Colonic mucosa (tissue), 4 donors: ENCODE data around the gene CAPG. TPM values are rescaled to one million over a fixed set of nuclear protein-coding genes. Genes with fewer than 3 reads are reported as not detected.

Experiments
- DNase-seq: peaks from one replicate; pipeline ENCODE4 v3.0.0-alpha.2; 2020
- H3K27ac ChIP-seq: fragments of 200-600 bp; one replicate; pipeline ENCODE4 v1.8.0; 2021
- H3K27me3 ChIP-seq: fragments of 200-600 bp; one replicate; pipeline ENCODE4 v1.8.0; 2021
- H3K36me3 ChIP-seq: fragments of 200-600 bp; one replicate; pipeline ENCODE4 v1.8.0; 2021
- H3K4me1 ChIP-seq: fragments of 200-600 bp; one replicate; pipeline ENCODE4 v1.8.0; 2021; ENCODE audit warnings: mild to moderate bottlenecking
- H3K4me3 ChIP-seq: fragments of 200-600 bp; one replicate; pipeline ENCODE4 v1.8.0; 2021
- H3K9ac ChIP-seq, 2 donors: one replicate each; pipeline ENCODE4 v1.7.0; 2013; ENCODE audit warnings: control low read depth in 2 of 2, low read depth in 2 of 2, low read length in 2 of 2
- H3K9me3 ChIP-seq: fragments of 200-600 bp; one replicate; pipeline ENCODE4 v1.8.0; 2021
- intact Hi-C: fragments of 100-400 bp; cut with DNase I; formaldehyde crosslinking; loops from one replicate; pipeline ENCODE4 v1.14.1; 2022
- total RNA-seq, 2 donors: library from RNA; stranded (reverse); fragmentation: NEBNext Ultra II Directional in 1 of 2; extraction: Animal tissue kit (Norgen Biotek cat#: 25700) in 1 of 2; gene quantifications; one replicate each; pipeline ENCODE4 v1.2.1, GENCODE V29; 2021
- TF ChIP-seq, protein P1 (sequence below): fragments of 200-600 bp; IDR thresholded peaks from one replicate; pipeline ENCODE4 v1.8.0; 2022; ENCODE audit warnings: antibody characterized with exemption, mild to moderate bottlenecking
- donor health status: healthy.
- donor health status: DM: no; HTN: no; CAD: no.
- donor health status: DM: no; HTN: no; CAD: no.

The CAPG gene
- total RNA-seq, 2 donors from 2014 or later: 102 to 105 TPM

DNA sequence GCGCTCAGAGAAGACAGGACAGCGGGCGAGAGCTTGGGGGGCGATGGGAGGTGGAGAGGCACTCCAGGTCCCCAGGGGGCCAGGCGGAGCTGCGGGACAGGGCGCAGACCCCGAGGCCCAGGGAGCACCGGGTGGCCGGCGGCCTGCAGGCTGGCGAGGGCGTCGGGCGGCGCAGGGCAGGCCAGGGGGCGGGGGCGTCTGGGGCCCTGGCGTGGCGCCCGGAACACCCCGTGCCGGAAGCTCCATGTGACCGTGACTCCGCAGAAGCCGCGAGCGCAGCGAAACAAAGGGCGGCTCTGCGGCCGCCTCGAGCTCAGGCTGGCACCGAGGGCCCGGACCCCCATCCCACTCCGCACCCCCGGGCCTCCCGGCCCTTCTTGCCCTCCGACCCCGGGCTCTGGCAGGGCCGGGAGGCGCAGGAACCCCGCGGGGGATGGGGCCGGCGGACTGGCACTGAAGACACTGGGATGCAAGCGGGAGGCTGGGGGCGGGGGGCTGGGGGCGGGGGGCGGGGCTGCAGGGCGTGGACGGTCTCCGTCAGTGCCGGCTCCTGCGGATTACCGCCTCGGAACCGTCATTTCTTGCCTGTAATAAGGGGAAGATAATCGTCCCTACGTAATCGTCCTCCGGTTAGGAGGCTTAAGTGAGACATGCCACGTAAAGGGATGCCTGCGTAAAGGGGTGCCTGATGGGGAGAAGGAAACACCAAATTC, 27.5 kb upstream of the CAPG start:
- peak; percentile 79 for DNase-seq
- peak overlapping the region; percentile 79 for H3K27ac ChIP-seq
- no peaks in the 10 kb centered on the region for H3K27me3 ChIP-seq
- intact Hi-C loops: no loop called here
- H3K9ac ChIP-seq: peak overlapping the region; percentile 63 to 74
- peak overlapping the region; percentile 37 for H3K4me3 ChIP-seq
- no peaks in the 10 kb centered on the region for H3K9me3 ChIP-seq
- no peaks in the 10 kb centered on the region for H3K36me3 ChIP-seq
- TF ChIP-seq, protein P1, sequence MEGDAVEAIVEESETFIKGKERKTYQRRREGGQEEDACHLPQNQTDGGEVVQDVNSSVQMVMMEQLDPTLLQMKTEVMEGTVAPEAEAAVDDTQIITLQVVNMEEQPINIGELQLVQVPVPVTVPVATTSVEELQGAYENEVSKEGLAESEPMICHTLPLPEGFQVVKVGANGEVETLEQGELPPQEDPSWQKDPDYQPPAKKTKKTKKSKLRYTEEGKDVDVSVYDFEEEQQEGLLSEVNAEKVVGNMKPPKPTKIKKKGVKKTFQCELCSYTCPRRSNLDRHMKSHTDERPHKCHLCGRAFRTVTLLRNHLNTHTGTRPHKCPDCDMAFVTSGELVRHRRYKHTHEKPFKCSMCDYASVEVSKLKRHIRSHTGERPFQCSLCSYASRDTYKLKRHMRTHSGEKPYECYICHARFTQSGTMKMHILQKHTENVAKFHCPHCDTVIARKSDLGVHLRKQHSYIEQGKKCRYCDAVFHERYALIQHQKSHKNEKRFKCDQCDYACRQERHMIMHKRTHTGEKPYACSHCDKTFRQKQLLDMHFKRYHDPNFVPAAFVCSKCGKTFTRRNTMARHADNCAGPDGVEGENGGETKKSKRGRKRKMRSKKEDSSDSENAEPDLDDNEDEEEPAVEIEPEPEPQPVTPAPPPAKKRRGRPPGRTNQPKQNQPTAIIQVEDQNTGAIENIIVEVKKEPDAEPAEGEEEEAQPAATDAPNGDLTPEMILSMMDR: no peak
- H3K4me1 ChIP-seq: peaks cover 14% of the 10 kb centered on the region

DNA sequence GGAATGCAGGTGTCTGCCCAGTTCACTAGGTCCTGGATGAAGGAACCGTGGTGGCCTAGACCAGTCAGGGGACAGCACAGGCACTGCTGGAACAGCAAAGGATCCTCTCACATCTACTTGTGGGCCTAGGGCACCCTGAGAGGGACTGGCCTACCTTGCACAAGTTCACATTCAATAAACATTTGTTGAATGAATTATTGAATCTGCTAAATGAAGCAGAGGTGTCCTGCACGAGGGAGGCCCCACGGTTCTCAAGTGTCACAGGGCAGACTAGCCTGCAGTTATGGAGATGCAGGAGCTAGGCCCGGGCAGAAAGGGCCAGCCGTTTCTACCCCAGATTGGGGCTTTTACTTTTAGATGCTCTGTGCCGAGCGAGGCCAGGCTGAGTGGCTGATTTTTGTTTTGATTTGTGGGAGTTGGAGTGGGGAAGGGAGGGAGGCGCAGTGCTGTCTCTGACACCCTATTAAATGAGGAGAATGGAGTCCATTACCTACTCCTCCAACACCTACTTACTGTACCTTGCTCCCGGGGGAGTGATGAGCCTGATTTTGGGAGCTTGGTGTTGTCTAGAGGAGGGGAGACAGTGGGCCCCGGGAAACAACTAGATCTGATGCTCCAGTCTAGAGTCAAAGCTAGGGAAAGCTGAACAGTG, 26.8 kb upstream of the CAPG start:
- TF ChIP-seq, protein P1: no peak
- peak overlapping the region; percentile 59 to 74 for H3K9ac ChIP-seq
- no peaks in the 10 kb centered on the region for H3K27me3 ChIP-seq
- no peaks in the 10 kb centered on the region for H3K9me3 ChIP-seq
- intact Hi-C loops: no loop called here
- peaks cover 14% of the 10 kb centered on the region for H3K4me1 ChIP-seq
- peak overlapping the region; percentile 37 for H3K4me3 ChIP-seq
- peak overlapping the region; percentile 79 for H3K27ac ChIP-seq
- H3K36me3 ChIP-seq: no peaks in the 10 kb centered on the region
- DNase-seq: no peak

DNA sequence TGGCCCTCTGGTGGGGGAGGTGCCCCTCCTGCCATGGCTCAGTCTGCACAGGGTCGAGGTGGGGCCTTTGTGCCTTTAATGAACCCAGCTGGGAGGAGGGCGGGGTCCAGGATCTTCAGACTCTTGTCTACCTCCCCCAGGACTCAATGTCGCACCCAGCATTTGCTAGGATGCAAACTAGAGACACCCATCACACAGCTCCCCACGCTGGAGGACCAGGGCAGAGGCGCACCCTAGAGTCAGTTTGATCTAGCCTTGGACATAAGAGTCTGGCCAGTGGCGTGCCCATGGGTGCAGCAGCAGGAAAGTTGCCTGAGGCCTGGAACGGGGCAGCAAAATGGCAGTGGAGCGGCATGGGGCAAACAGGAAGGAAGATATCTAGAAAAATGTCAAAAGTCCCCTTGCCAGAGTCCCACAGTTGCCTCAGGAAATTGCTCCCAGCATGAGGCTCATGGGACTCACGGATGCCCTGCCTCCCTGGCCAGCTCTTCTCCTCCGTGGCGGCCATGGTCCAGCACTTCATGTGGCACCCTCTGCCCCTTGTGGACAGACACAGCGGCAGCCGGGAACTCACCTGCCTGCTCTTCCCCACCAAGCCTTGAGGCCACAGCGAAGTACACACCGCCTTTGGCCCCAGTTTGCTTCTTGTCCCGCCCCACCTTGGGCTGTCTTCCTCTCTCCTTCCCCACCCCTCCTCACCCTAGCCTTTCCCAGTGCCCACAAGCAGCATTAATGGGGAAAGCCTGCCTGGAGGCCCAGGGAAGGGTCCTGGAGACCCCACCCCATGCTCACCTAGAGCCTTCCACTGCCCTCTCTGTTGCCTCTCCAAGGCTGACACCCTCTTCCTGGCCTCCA, 26.0 kb upstream of the CAPG start:
- H3K27ac ChIP-seq: peak overlapping the region; percentile 79
- no peaks in the 10 kb centered on the region for H3K36me3 ChIP-seq
- H3K9me3 ChIP-seq: no peaks in the 10 kb centered on the region
- intact Hi-C loops: no loop called here
- no peaks in the 10 kb centered on the region for H3K27me3 ChIP-seq
- peaks cover 14% of the 10 kb centered on the region for H3K4me1 ChIP-seq
- no peak overlapping the region for H3K4me3 ChIP-seq
- TF ChIP-seq, protein P1: no peak
- no peak for DNase-seq
- peak overlapping the region in 1 of 2 donors; percentile 59 for H3K9ac ChIP-seq

DNA sequence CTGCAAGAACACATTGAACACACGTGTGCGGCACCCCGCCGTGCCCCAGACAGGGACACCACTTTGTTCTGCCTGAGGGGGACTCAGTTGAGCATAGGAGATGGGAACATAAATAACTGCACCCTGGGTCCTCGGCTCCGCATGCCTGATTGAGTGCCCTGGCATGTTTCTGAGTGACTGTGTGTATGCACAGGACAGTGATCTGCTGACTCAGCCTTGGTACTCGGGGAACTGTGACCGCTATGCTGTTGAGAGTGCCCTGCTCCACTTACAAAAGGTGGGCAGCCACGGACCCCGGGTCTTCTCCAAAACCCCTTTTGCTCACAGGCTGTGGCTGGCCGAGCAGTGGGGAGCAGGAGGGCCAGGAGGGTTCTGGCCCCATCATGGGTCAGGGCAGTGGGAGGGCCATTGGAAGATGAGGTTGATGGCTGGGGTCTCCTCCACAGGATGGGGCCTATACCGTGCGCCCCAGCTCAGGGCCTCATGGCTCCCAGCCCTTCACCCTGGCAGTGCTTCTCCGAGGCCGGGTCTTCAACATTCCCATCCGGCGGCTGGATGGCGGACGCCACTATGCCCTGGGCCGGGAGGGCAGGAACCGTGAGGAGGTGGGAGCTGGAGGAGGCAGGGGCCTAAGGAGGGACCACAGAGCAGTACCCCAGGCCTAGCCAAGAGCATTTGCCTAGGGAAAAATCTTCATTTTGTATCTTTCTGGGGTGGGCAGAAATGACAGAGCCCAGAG, 25.2 kb upstream of the CAPG start:
- Histone ChIP-seq H3K9ac (no peak overlapping the region), H3K27ac (no peak overlapping the region), H3K36me3 (no peaks in the 10 kb centered on the region), H3K4me1 (peaks cover 14% of the 10 kb centered on the region), H3K4me3 (no peak overlapping the region), H3K27me3 (no peaks in the 10 kb centered on the region), H3K9me3 (no peaks in the 10 kb centered on the region)
- TF ChIP-seq, protein P1: no peak
- DNase-seq: no peak
- intact Hi-C loops: no loop called here

DNA sequence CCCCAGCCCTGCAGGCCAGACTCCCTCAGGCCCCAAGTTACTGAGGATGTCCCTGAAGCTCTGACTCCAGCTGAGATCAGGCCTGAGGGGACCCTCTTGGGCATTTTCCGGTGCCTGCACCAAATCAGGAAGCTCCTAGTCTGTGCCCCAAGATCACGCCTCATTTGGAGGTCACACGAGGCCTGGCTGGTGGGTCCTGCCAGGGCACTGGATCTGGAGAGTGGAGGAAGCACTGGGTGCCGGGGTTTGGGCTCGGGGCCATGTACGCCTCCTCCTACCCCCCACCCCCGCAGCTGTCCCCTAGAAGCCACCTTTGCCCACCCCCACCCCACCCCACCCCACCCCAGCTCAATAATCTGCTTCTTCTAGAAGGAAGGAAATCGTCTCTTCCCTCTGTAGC, 24.5 kb upstream of the CAPG start:
- TF ChIP-seq, protein P1: no peak
- Histone ChIP-seq H3K27ac (no peak overlapping the region), H3K9ac (peak overlapping the region in 1 of 2 donors; percentile 16), H3K4me1 (peaks cover 14% of the 10 kb centered on the region), H3K36me3 (no peaks in the 10 kb centered on the region), H3K9me3 (no peaks in the 10 kb centered on the region), H3K27me3 (no peaks in the 10 kb centered on the region), H3K4me3 (no peak overlapping the region)
- intact Hi-C loops: no loop called here
- no peak for DNase-seq
